Testis (tissue), 3 donors: Measurements from ENCODE around the gene CRIP2. TPM values are rescaled to one million over a fixed set of nuclear protein-coding genes. Genes with fewer than 3 reads are reported as not detected.

Source experiments
- DNase-seq: peaks from one replicate; pipeline ENCODE4 v3.0.0-alpha.2; 2019
- H3K27ac ChIP-seq, 2 donors: fragments of 200-600 bp; sonication (generic); one replicate each; pipeline ENCODE4 v1.5.1; 2019
- H3K27me3 ChIP-seq: fragments of 200-600 bp; sonication (generic); one replicate; pipeline ENCODE4 v1.5.1; 2019
- H3K36me3 ChIP-seq: fragments of 200-600 bp; sonication (generic); one replicate; pipeline ENCODE4 v1.5.1; 2017; ENCODE audit warnings: low read depth; ENCODE audit errors: missing control alignments
- H3K4me1 ChIP-seq: fragments of 200-600 bp; sonication (generic); one replicate; pipeline ENCODE4 v1.5.1; 2019
- H3K4me3 ChIP-seq, 2 donors: fragments of 200-600 bp; sonication (generic); one replicate each; pipeline ENCODE4 v1.5.1; 2017 to 2019
- H3K9me3 ChIP-seq: fragments of 200-600 bp; sonication (generic); one replicate; pipeline ENCODE4 v1.5.1; 2017
- CTCF ChIP-seq, 3 experiments: fragments of 450-650 bp in 2 of 3; fragments of 200-600 bp in 1 of 3; sonication (generic) in 1 of 3; IDR thresholded peaks; one replicate each; pipeline ENCODE4 v1.5.1; 2016 to 2019; ENCODE audit warnings: antibody characterized with exemption in 3 of 3, mild to moderate bottlenecking in 2 of 3, moderate library complexity in 1 of 3
- POLR2A ChIP-seq: fragments of 450-650 bp; IDR thresholded peaks from one replicate; pipeline ENCODE4 v1.6.1; 2017; ENCODE audit warnings: antibody characterized with exemption, mild to moderate bottlenecking, moderate library complexity
- WGBS, 2 donors: methylation state at CpG; one replicate each; pipeline ENCODE4 v1.1.5; 2018; 5-methylcytosine and 5-hydroxymethylcytosine counted together
- intact Hi-C: fragments of 100-400 bp; cut with DNase I; formaldehyde crosslinking; loops from one replicate; pipeline ENCODE4 v1.15.1; 2023; ENCODE audit warnings: low total_unique reads
- polyA plus RNA-seq: library from polyadenylated mRNA; stranded (reverse); fragments of 350-450 nt; fragmentation: Illumina TruSeq; extraction: RNeasy Lipid Tissue Mini Kit (QIAGEN cat#74804); gene quantifications from one replicate; pipeline ENCODE4 v1.2.3, GENCODE V29; 2014; ENCODE audit warnings: low read depth, low replicate concordance; ENCODE audit not compliant: insufficient read depth
- total RNA-seq, 2 donors: library from RNA; depleted of rRNA; stranded (reverse); fragments of >200 nt; gene quantifications; one replicate each; pipeline ENCODE4 v1.2.3, GENCODE V29; 2016

The CRIP2 gene
- total and polyA plus RNA-seq, 3 donors from 2014 or later = 114 to 159 (median 121) TPM

GRCh38 chr14:105525326-105525725 is 50.7 kb downstream of the CRIP2 start:
- TF ChIP-seq CTCF (IDR thresholded peaks at IDR 0.05) (no peak), POLR2A (no peak)
- Histone ChIP-seq H3K36me3 (no peaks in the 10 kb centered on the region), H3K9me3 (no peaks in the 10 kb centered on the region), H3K4me3 (no peak overlapping the region), H3K27ac (no peak overlapping the region), H3K27me3 (no peaks in the 10 kb centered on the region), H3K4me1 (peaks cover 22% of the 10 kb centered on the region)
- intact Hi-C loops = loop anchor here (5.0 kb wide), 1 partner anchor 323 kb away; no protein-coding TSS in a partner anchor
- DNase-seq = no peak
- 43 to 65% methylated on average over 9 of the region's 9 CpGs for WGBS, 2 donors

GRCh38 chr14:105525861-105526775 is 51.5 kb downstream of the CRIP2 start, which contains the start of gene TMEM121:
Gene TMEM121 (plus strand): TSS chr14:105526583. CDS start chr14:105528835, 2,252 bp downstream.
- DNase-seq = peak; percentile 25
- Histone ChIP-seq H3K36me3 (no peaks in the 10 kb centered on the region), H3K27ac (no peak within 1 kb of the TSS), H3K27me3 (no peaks in the 10 kb centered on the region), H3K4me3 (peak within 1 kb of the TSS; percentile 49 to 71), H3K4me1 (peaks cover 22% of the 10 kb centered on the region), H3K9me3 (no peaks in the 10 kb centered on the region)
- intact Hi-C loops = loop anchor here (5.0 kb wide), 1 partner anchor 324 kb away; no protein-coding TSS in a partner anchor
- TF ChIP-seq CTCF (IDR thresholded peaks at IDR 0.05) (no peak), POLR2A (no peak)
- 0 to 4% methylated on average over 7 to 23 of the region's 88 CpGs for WGBS, 2 donors

GRCh38 chr14:105526776-105527380 is 52.3 kb downstream of the CRIP2 start:
- intact Hi-C loops = loop anchor here (5.0 kb wide), 1 partner anchor 325 kb away; no protein-coding TSS in a partner anchor
- TF ChIP-seq CTCF (IDR thresholded peaks at IDR 0.05) = no peak
- TF ChIP-seq POLR2A = no peak
- Histone ChIP-seq H3K9me3 (no peaks in the 10 kb centered on the region), H3K4me3 (peak overlapping the region; percentile 49 to 71), H3K27me3 (no peaks in the 10 kb centered on the region), H3K4me1 (peaks cover 22% of the 10 kb centered on the region), H3K27ac (no peak overlapping the region), H3K36me3 (no peaks in the 10 kb centered on the region)
- WGBS, 2 donors = 3% methylated on average over 33 of the region's 48 CpGs; no CpG with 5 or more reads in 1 of the 2 donors
- DNase-seq = no peak

- WGBS, 2 donors = 8 to 14% methylated on average over 10 to 23 of the region's 23 CpGs
- H3K4me3 ChIP-seq = peak overlapping the region; percentile 49 to 71
- H3K36me3 ChIP-seq = no peaks in the 10 kb centered on the region
- H3K27ac ChIP-seq = no peak overlapping the region
- no peaks in the 10 kb centered on the region for H3K9me3 ChIP-seq
- peaks cover 22% of the 10 kb centered on the region for H3K4me1 ChIP-seq
- intact Hi-C loops = loop anchor here (5.0 kb wide), 1 partner anchor 325 kb away; no protein-coding TSS in a partner anchor
- no peak for DNase-seq
- H3K27me3 ChIP-seq = no peaks in the 10 kb centered on the region
- TF ChIP-seq CTCF (IDR thresholded peaks at IDR 0.05) = no peak
- no peak for TF ChIP-seq POLR2A
Observed at GRCh38 chr14:105527381-105527825, 52.8 kb downstream of the CRIP2 start.
